DOHH2 (cell line): ENCODE measurements around the gene PMM2.

ENCODE experiments used
- EZH2phosphoT487 ChIP-seq: fragments of 200-600 bp; sonication (generic); IDR thresholded peaks from 2 replicates; pipeline ENCODE4 v1.6.1; 2017; ENCODE audit warnings: borderline replicate concordance, mild to moderate bottlenecking, antibody characterized with exemption, low read length, moderate library complexity, mixed read lengths
- TF ChIP-seq, protein P1 (sequence below): fragments of 200-600 bp; sonication (generic); IDR thresholded peaks from one replicate; pipeline ENCODE4 v1.5.1; 2014; ENCODE audit warnings: antibody characterized with exemption, mild to moderate bottlenecking, low read depth, low read length; ENCODE audit not compliant: poor library complexity, severe bottlenecking

DNA sequence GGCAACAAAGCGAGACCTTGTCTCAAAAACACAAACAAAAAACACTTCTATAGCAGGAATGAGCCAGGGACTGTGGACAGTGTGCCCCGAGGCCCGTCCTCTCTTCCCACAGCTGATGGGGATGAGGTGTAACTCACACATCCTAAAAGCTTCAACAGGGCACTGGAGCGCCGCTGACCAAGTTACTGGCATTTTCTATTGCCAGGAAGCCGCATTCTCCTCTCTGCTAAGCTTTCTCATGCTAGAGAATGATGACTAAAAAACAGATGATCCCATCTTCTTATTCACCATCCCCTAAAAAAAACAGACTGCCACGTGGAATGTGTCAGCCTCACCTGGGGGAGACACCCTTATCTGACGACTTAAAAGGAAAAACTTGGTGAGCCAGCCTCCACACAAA, 54.9 kb downstream of the PMM2 start:
- TF ChIP-seq, protein P1, sequence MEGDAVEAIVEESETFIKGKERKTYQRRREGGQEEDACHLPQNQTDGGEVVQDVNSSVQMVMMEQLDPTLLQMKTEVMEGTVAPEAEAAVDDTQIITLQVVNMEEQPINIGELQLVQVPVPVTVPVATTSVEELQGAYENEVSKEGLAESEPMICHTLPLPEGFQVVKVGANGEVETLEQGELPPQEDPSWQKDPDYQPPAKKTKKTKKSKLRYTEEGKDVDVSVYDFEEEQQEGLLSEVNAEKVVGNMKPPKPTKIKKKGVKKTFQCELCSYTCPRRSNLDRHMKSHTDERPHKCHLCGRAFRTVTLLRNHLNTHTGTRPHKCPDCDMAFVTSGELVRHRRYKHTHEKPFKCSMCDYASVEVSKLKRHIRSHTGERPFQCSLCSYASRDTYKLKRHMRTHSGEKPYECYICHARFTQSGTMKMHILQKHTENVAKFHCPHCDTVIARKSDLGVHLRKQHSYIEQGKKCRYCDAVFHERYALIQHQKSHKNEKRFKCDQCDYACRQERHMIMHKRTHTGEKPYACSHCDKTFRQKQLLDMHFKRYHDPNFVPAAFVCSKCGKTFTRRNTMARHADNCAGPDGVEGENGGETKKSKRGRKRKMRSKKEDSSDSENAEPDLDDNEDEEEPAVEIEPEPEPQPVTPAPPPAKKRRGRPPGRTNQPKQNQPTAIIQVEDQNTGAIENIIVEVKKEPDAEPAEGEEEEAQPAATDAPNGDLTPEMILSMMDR: no peak
- TF ChIP-seq EZH2phosphoT487: no peak
